Suprapubic skin (tissue), 4 donors: ENCODE results near the gene DNAH5. TPM values are rescaled to one million over a fixed set of nuclear protein-coding genes. Genes with fewer than 3 reads are reported as not detected.

ENCODE experiments used
- DNase-seq, 2 donors: peaks; one replicate each; pipeline ENCODE4 v3.0.0-alpha.2; 2019; ENCODE audit warnings: low spot score in 2 of 2
- H3K27ac ChIP-seq: fragments of 200-600 bp; sonication (generic); one replicate; pipeline ENCODE4 v1.5.1; 2019
- H3K27me3 ChIP-seq: fragments of 200-600 bp; sonication (generic); one replicate; pipeline ENCODE4 v1.5.1; 2019
- H3K36me3 ChIP-seq: fragments of 200-600 bp; sonication (generic); one replicate; pipeline ENCODE4 v1.5.1; 2019
- H3K4me1 ChIP-seq: fragments of 200-600 bp; sonication (generic); one replicate; pipeline ENCODE4 v1.5.1; 2019
- H3K4me3 ChIP-seq: fragments of 200-600 bp; sonication (generic); one replicate; pipeline ENCODE4 v1.5.1; 2019; ENCODE audit warnings: mild to moderate bottlenecking
- H3K9me3 ChIP-seq: fragments of 200-600 bp; sonication (generic); one replicate; pipeline ENCODE4 v1.5.1; 2019
- CTCF ChIP-seq, 2 donors: fragments of 200-600 bp in 1 of 2; fragments of 450-650 bp in 1 of 2; sonication (generic) in 1 of 2; IDR thresholded peaks; one replicate each; pipeline ENCODE4 v1.5.1; 2016 to 2019; ENCODE audit warnings: antibody characterized with exemption in 2 of 2, mild to moderate bottlenecking in 1 of 2, moderate library complexity in 1 of 2
- EP300 ChIP-seq: sonication (generic); formaldehyde crosslinking; IDR thresholded peaks from one replicate; pipeline ENCODE4 v1.6.1; 2017; ENCODE audit warnings: antibody characterized with exemption
- POLR2A ChIP-seq, 2 donors: fragments of 450-650 bp; IDR thresholded peaks; one replicate each; pipeline ENCODE4 v1.6.1; 2017; ENCODE audit warnings: antibody characterized with exemption in 2 of 2, mild to moderate bottlenecking in 2 of 2, moderate library complexity in 2 of 2
- POLR2AphosphoS5 ChIP-seq, 3 donors: sonication (generic); formaldehyde crosslinking; IDR thresholded peaks; one replicate each; pipeline ENCODE4 v1.6.1; 2017; ENCODE audit warnings: antibody characterized with exemption in 3 of 3
- WGBS: methylation state at CpG from one replicate; pipeline ENCODE4 v1.1.5; 2018; 5-methylcytosine and 5-hydroxymethylcytosine counted together
- total RNA-seq, 4 donors: library from RNA; depleted of rRNA; stranded (reverse); fragments of >200 nt; gene quantifications; one replicate each; pipeline ENCODE4 v1.1.0, GENCODE V29; 2016

DNAH5 gene
- total RNA-seq, 4 donors from 2014 or later, result 0.13 to 0.56 (median 0.18) TPM

GRCh38 chr5:13934125-13934524, 10.4 kb downstream of the DNAH5 start:
- WGBS, result 90% methylated on average over 2 of the region's 2 CpGs
- Histone ChIP-seq H3K27me3 (no peaks in the 10 kb centered on the region), H3K9me3 (no peaks in the 10 kb centered on the region), H3K27ac (no peak overlapping the region), H3K4me1 (no peaks in the 10 kb centered on the region), H3K36me3 (no peaks in the 10 kb centered on the region), H3K4me3 (no peak overlapping the region)
- no peak for DNase-seq
- TF ChIP-seq EP300 (no peak), POLR2AphosphoS5 (IDR thresholded peaks at IDR 0.05) (no peak), CTCF (IDR thresholded peaks at IDR 0.05) (no peak), POLR2A (IDR thresholded peaks at IDR 0.05) (no peak)

GRCh38 chr5:13932561-13932960, 11.9 kb downstream of the DNAH5 start:
- H3K27ac ChIP-seq, result no peak overlapping the region

GRCh38 chr5:13932011-13932410, 12.5 kb downstream of the DNAH5 start:
- no peaks in the 10 kb centered on the region for H3K36me3 ChIP-seq
- no peak for DNase-seq
- H3K4me1 ChIP-seq, result no peaks in the 10 kb centered on the region
- H3K4me3 ChIP-seq, result no peak overlapping the region
- TF ChIP-seq POLR2AphosphoS5 (IDR thresholded peaks at IDR 0.05), result no peak
- TF ChIP-seq POLR2A (IDR thresholded peaks at IDR 0.05), result no peak
- TF ChIP-seq CTCF (IDR thresholded peaks at IDR 0.05), result no peak
- TF ChIP-seq EP300, result no peak
- H3K27ac ChIP-seq, result no peak overlapping the region
- no peaks in the 10 kb centered on the region for H3K9me3 ChIP-seq
- no peaks in the 10 kb centered on the region for H3K27me3 ChIP-seq

More at GRCh38 chr5:13932561-13932960, 11.9 kb downstream of the DNAH5 start:
- Histone ChIP-seq H3K4me3 (no peak overlapping the region), H3K9me3 (no peaks in the 10 kb centered on the region), H3K27me3 (no peaks in the 10 kb centered on the region), H3K4me1 (no peaks in the 10 kb centered on the region), H3K36me3 (no peaks in the 10 kb centered on the region)
- 56% methylated on average over 3 of the region's 3 CpGs for WGBS
- no peak for TF ChIP-seq CTCF (IDR thresholded peaks at IDR 0.05)
- TF ChIP-seq POLR2A (IDR thresholded peaks at IDR 0.05), result no peak
- TF ChIP-seq POLR2AphosphoS5 (IDR thresholded peaks at IDR 0.05), result no peak
- no peak for TF ChIP-seq EP300
- no peak for DNase-seq

GRCh38 chr5:13930541-13931171, 13.8 kb downstream of the DNAH5 start:
- Histone ChIP-seq H3K27me3 (no peaks in the 10 kb centered on the region), H3K4me3 (no peak overlapping the region), H3K36me3 (no peaks in the 10 kb centered on the region), H3K9me3 (no peaks in the 10 kb centered on the region), H3K27ac (no peak overlapping the region), H3K4me1 (no peaks in the 10 kb centered on the region)
- TF ChIP-seq POLR2AphosphoS5 (IDR thresholded peaks at IDR 0.05), result no peak
- no peak for TF ChIP-seq CTCF (IDR thresholded peaks at IDR 0.05)
- no peak for TF ChIP-seq EP300
- no peak for TF ChIP-seq POLR2A (IDR thresholded peaks at IDR 0.05)
- DNase-seq, result no peak
- 49% methylated on average over 8 of the region's 8 CpGs for WGBS

GRCh38 chr5:13926731-13927130, 17.8 kb downstream of the DNAH5 start:
- H3K9me3 ChIP-seq, result no peaks in the 10 kb centered on the region
- H3K27me3 ChIP-seq, result no peaks in the 10 kb centered on the region
- no peaks in the 10 kb centered on the region for H3K4me1 ChIP-seq
- no peaks in the 10 kb centered on the region for H3K36me3 ChIP-seq
- 87% methylated on average over 4 of the region's 4 CpGs for WGBS
- no peak overlapping the region for H3K27ac ChIP-seq
- TF ChIP-seq POLR2AphosphoS5 (IDR thresholded peaks at IDR 0.05) (no peak), EP300 (no peak), POLR2A (IDR thresholded peaks at IDR 0.05) (no peak), CTCF (IDR thresholded peaks at IDR 0.05) (no peak)
- no peak overlapping the region for H3K4me3 ChIP-seq
- no peak for DNase-seq
